Activated CD4-positive, CD25-positive, alpha-beta regulatory T cell treated with anti-CD3 and anti-CD28 coated beads, Interleukin-2, amount 50 U/mL, for 72 hours (primary cell): Measurements from ENCODE around the gene GATC.
"Not testable (repeated sequence)": the region's sequence is repeated elsewhere in the genome, so short reads cannot be mapped to it uniquely, and the experiment has no call there.

Experiments
- DNase-seq: peaks from one replicate; pipeline ENCODE4 v3.0.0; 2021

The GATC gene

DNA sequence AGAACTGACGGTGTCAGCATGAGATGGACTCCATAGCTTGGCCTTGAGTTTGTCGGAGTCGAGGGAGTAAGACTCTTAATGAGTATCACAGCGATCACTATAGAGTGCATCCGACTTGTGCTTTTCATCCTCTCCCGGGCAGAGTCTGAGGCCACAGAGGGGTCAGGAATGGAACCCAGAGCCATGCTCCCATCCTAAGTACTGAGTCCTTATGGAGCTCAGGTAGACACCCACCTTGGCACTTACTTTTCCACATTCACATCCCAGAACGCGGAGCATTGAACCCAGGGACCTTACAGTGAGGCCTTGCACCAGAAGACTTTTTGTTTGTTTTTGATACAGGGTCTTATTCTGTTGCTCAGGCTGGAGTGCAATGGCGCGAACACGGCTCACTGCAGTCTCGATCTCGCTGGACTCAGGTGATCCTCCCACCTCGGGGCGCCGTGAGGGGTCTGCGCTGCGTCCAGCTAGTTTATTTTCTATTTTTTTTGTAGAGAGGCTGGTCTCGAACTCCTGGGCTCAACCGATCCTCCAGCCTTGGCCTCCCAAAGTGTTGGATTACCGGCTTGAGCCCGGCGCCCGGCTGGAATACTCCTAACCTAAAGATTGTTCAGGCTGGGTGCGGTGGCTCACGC, 24.0 kb downstream of the GATC start:
- DNase-seq = no peak

DNA sequence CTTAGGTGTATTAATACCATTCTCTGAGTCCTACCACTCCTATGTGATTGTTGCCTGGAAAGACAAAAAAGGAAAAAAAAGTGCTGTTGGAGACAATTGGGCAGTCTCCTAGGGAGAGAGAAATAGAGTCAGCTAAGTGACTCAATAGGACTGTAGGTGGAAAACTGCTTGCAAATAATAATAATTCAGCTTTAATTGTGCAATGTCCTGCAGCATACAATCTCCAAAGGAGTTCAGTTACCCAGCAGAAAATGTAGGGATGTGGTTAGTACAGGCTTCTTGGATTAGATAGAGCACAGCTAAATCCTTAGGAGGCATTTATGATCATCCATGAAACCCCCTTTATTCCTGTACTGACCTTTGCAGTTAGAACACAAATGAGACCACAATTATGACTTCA, 26.3 kb downstream of the GATC start:
- no peak for DNase-seq

DNA sequence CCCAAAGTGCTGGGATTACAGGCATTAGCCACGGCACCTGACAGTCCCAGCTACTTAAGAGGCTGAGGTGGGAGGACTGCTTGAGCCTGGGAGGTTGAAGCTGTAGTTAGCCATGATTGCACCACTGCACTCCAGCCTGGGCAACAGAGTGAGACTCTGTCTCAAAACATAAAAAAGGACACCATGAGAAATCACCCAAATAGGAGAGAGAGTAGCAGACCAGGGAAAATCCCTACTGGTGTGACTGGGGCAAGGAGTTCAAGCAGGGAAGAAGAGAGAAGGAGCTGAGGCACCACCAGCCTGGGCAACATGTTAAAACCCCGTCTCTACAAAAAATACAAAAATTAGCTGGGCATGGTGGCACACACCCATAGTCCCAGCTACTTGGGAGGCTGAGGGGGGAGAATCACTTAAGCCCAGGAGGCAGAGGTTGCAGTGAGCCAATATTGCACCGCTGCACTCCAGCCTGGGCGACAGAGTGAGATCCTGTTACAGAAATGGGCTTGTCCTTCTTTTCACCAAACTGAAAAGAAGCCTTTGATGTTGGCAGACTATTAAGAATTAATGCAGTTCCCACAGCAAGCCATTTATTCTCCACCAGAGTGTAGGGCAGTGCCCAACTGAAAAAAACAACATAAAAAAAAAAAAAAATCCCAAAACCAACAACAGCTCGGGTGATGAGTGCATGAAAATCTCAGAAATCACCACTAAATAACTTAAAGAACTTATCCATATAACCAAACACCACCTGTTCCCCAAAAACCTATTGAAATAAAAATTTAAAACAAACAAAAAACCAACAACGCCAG, 27.8 kb downstream of the GATC start:
- no peak for DNase-seq

DNA sequence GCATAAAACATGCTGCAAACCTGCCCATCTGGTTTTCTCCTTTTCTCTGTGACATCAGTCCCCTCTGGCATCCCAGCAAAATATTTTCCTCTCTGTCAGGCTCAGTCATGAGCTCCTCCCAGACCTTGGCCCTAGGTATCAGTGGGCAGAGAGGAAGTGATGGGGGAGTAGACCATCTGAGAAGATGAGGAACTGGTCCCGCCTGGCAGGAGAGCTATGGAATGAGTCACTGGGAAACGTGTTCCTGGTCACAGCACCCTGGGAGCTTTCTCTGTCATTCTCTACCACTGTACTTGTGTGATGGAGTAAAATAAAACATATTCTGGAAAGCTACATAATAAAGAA, 28.3 kb downstream of the GATC start:
- DNase-seq = no peak

DNA sequence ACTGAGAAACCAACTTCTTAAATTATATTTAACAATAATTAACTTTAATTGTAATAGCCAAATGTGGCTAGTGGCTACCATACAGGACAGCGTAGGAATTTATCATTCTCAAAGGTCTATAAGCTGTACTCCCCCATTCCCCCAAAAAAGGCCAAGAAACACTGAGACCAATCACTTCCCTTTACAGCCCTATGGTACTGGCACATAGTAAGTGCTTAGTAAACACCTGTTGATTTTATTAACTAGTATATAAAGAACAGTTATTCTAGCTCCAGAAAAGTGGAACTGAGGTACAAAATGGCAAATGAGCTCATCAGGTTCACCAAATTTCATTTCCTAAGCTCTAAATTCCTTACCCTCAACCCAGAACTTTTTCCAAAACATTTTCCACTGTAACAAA, 29.4 kb downstream of the GATC start:
- DNase-seq = no peak

DNA sequence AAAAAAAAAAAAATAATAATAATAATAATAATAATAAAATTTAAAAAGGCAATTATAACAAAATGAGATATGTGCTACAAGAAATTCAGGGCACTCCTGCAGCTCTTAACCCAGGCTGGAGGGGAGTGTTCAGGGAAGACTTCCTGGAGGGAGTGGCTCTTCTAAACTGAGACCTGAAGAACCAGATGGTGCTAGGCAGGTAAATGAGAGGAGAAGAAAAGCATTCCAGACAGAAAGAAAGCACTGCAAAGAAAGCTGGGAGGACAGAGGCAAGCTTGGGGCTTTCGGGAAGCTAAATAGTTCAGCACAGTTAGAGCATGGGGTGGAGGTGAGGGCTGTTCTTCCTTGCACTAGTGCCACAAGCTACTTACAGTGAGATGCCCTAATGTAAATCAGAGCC, 33.2 kb downstream of the GATC start:
- DNase-seq = no peak

DNA sequence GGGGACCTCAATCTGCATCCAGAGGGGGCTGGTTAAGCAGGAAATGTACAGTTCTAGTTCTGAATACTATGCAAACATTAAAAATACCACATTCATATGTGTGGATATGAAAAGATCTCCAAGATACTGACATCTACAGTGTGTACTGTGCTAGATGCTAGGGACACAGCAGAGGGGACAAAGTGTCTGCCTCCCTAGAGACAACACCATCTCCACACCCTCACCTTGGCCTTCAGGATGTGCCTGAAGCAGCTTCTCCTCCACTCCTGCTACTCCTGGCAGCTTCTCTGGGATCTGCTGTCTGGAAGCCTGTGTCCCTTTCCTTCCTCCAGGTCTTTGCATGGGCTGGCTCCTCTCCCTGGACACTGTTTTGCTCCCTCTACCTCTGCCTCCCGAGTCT, 34.0 kb downstream of the GATC start:
- no peak for DNase-seq

DNA sequence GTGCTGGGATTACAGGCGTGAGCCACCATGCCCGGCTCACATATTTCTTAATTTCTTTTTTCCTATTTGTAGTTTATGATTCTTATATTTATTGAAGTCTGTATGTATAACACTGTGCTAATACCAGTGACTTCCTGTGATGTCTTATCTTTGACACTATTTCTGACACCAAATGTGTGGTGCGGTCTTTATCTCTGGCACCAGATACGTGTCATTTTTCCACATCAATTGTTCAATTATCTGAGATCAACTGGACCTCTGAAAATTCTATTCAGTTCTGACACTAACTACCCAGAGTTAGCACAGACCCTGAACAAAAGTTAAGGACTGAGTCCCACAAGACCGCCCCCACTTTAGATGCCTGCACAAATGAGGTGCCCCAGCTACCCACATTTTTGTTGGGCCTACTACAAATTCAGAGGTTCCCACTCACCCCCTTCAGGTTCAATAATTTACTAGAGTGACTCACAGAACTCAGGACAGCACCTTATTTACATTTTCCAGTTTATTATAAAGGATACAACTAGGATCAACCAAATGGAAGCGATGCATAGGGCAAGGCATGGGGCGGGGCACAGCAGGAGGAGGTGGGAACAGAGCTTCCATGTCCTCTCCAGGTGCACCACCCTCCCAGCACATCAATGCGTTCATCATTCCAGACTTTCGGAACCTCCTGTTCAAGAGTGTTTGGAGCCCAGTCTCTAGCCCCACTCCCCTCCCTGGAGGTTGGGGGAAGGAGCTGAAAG, 35.0 kb downstream of the GATC start:
- DNase-seq = no peak

DNA sequence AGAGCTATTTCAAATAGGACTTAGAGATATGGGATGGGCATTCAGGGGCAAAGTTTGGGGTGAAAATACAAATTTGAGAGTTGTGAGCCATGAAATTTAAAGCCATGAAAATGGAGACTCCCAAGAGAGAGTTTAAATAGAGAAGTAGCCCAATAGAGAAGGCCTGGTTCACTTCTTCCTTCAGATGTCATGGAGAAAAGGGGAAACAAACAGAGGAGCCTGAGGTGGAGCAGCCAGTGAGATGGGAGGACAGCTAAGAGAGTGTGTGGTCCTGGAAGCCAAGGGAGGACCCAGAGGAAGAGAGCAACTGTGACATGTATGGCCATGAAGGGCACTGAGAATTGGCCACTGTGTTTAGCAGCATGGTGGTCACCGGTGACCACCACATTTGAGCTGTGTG, 37.4 kb downstream of the GATC start:
- no peak for DNase-seq

DNA sequence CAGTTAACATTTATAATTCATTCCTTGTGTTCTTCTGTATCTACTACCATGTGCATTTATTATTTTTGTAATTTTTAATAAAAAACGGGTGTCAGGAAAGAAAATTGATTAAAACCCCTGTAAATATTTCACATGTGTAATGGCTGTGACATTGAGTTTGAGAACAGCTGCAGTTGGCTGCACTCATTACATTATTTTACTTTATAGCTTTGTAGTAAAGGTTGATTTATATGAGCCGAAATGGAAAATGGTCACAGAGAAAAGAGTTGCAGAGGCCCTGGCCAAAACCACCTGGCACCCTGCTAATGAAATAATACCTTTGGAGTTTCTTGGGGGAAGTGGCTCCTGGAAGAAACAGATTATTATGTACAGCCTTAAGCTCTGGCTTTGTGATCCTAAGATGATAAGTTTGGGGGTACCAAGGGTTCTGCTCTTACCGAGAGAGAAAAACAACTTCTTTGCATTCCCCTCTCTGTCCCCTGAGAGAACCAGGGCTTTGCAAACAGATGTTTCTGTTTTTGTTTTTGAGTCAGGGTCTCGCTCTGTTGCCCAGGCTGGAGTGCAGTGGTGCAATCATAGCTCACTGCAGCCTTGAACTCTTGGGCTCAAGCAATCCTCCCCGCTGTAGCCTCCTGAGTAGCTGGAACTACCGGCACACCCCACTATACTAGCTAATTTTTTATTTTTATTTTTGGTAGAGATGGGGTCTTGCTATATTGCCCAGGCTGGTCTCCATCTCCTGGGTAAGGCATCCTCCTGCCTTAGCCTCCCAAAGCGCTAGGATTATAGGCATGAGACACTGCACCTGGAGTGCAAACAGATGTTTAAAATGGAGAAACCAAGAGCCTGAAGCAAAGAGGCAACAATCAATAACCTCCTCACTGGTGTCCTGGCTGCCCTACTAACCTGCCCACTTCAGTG, 40.0 kb downstream of the GATC start:
- DNase-seq = no peak

DNA sequence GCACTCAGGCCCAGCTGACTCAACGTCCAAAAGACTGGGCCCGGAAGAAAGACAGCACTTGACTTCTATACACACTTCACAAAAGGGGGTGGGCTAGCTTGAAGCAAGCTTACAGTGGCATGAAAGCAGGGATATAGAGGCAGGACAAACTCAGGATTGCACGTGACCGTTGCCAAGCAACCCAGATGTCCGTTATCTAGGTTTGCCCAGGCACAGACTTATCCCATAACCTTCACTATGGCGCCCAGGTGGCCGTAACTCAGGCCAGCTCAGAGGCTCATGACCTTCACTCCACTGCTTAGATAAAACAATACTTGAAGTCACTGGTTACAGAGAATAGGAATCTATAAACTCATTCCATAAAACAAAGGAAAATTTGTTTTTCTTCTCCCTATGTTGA, 41.3 kb downstream of the GATC start:
- DNase-seq = not testable (repeated sequence)

DNA sequence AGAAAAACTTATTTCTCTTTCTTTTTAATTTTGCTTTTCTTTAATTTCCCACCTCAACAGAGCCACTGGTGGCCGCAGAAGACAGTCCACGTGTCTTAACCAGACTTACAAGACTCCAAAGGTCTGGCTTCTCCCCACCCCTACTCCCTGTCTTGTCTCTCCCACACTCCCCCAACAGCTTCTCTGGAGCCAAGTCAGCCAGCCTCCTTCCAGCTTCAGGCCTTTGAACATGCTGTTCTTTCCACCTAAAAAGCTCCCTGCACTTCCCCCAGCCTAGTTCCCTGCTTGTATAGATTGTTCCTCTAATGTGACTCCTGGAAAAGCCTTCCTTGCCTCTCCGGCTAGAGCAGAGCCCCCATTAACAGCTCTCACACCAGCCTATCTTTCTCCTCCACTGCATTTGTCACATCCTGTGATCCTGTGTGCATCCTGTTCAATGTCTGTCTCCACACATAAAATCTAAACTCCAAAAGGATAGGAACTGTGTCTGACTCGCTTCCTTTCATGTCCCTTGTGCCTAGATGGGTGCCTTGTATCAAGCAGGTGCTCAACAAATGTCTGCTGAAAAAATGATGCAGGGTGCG, 41.9 kb downstream of the GATC start:
- no peak for DNase-seq

DNA sequence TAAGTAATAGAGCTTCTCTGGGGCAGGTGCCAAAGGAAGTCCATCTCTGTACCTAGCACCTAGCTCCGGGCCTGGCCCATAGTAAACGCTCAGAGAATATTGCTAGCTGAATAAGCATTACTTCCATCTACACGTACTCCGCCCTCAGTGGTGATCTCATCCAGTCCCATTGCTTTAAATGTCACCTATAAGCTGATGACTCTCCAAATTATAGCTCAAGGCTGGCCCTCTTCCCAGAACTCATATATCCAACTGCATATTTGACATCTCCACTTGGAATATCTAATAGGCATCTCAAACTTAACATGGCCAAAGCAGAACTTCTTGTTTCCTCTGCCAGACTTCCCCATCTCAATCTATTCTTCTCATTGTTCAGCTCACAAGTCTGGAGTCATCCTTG, 42.8 kb downstream of the GATC start:
- DNase-seq = no peak

DNA sequence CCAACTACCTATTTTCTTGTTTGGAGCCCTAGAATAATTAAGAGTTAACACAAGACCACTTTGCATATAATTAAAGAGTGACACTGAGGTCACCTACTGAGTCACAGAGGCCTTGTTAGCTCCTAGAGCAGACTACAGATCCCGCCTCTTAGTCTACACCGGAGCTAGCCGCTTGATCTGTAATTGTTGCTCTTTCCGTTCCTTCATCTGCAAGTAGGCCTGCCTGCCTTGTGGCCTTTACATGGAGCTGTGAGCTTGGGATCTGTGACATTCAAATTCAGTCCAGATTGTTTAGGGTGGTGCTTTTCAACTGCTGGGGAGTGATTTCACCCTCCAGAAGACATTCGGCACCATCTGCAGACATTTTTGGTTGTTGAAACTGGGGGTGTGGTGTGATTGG, 44.1 kb downstream of the GATC start:
- no peak for DNase-seq

DNA sequence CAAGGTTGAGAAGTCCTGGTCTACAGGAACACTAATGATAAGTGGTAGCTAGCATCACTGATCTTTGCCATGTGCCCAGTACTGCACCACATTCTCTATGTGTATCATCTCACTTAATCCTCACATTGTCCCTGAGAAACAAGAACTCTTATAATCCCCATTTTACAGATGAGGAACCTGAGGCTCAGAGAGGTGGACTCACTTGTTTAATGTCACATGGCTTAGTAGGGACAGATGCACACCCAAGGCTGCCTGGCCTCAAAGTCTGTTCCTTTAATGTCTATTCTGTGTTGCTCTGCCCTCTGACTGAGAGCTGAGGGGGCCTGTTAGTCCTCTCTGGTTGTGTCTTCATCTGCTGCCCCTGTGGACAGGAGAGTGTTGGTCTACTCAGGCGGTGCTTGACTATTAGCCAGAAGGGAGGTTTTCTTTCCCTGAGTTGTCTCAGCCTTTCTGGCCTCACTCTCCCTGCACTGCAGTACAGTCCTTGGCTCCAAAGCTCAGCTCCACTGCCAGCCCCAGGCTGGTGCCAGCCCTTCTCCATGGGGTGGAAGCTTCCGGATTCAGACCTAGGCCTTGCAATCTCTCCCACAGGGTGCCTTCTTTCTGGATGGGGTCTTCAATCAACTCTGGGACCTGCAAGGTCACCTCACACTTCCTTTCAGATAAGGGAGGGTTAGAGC, 44.7 kb downstream of the GATC start:
- DNase-seq = no peak

DNA sequence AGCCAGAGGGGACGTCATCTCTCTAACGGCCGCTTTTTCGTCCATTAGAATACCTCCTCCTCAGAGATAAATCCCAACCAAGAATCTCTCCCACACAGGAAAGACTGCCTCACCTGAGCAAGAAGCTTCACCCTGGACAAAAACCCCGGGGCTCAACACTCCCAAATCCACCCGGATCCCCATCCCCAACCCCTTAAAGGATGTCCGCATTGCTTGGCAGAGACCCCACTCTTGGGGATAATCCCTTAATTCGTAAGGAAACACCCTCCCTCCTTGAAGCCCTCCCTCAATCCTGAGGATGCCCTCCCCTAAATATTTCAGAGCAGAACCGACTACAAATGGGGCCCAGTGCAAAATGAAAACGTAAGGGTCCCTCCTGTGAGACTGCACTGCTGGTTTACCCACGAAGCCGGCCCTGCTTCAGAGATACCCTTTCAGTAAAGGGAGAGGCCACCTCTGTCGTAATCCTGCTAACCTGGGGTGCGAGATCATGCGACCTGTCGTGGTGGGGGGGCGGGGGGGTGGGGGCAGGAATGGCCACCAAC, 49.0 kb downstream of the GATC start:
- no peak for DNase-seq

DNA sequence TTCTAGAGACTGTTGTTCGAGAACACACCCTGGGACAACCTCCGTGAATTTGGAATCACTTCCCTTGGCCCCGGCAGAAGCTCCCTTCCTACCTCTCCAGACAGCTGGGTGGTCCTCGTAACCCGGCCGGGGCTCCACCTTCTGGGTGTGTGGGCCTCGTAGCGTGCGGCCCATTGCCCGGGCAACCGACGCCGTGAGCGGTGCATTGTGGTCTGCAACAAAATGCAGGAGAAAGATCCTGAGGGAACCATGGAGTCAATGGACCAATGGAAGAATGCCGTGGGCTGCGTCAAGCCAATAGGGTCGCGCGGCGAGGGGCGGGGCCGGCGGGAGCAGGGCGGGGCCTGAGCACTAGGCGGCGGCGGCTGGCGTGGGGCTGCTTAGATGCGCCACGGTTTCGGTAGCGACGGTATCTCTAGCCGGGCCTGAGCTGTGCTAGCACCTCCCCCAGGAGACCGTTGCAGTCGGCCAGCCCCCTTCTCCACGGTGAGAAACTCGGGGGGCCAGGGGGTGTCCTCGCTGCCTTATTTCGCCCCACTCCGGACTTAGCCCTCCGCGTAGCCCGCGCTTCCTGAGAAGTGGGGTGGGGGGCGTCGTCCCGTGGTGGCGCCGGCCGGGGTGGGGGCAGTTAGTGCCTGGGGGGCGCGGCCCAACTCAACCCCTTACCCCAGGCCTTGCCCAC, 49.6 kb downstream of the GATC start, which contains the start of gene DYNLL1:
Gene DYNLL1 (plus strand): TSS at position 383 of the 682 bp plus-strand sequence. CDS start 309 bp downstream, outside the sequence.
- DNase-seq = peak; percentile 98

DNA sequence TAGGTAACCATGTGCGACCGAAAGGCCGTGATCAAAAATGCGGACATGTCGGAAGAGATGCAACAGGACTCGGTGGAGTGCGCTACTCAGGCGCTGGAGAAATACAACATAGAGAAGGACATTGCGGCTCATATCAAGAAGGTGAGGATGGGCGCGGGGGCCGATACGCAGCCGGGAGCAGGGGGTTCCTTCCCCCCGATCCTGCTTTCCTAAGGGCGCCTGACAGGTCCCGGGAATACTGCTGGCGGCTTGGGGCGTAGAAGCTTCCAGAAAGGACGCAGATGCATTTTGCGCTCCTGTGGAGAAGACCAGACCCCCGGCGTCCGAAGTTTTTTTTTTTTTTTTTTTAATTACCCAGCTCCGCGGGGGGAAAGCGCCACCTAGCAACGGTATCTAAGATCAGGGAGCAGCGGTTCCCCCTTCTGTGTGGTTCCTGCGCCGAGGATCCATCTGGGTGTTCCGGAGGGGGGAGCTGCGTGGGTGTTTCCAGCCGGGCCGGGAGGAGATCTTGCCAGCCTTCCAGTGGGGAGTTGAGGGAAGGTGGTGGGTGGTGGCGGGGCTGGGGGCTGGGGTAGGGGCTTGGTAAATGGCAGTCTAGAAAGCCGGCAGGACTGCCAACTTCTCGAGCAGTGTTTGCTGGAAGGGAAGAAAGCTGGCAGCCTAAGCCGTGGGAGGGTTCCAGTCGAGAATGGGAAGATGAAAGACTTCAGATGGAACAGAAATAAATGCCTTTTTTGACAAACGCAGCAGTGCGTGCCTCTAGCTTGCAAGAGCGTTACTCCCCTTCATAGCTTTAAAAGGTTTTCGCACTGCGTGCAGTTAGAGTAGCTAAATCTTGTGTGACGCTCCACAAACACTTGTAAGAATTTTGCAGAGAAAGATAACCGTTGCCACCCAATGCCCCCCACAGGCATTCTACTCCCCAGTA, 50.4 kb downstream of the GATC start:
- peak; percentile 39 for DNase-seq

DNA sequence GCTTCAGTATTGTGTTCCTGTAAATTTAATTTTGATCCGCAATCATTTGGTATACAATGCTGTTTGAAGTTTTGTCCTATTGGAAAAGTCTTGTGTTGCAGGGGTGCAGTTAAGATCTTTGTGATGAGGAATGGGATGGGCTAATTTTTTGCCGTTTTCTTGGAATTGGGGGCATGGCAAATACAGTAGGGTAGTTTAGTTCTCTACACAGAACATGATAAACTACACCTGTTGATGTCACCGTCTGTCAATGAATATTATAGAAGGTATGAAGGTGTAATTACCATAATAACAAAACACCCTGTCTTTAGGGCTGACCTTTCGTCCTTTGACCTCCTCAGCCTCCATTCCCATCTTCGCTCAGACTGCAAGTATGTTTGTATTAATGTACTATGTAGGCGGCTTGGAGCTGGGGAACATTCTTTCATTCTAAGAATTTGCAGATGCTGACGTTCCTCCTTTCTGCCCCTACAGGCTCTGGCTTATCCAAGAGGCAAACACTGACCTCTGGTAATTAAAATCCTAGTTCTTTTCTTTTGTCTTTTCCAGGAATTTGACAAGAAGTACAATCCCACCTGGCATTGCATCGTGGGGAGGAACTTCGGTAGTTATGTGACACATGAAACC, 51.4 kb downstream of the GATC start:
- DNase-seq = no peak
